Muscle layer of colon (tissue), 2 donors: ENCODE measurements around the gene MEGF6.

ENCODE experiments used
- H3K27ac ChIP-seq: one replicate; pipeline ENCODE4 v1.7.0; 2013; ENCODE audit warnings: low read depth, mild to moderate bottlenecking, low read length, moderate library complexity
- H3K27me3 ChIP-seq, 2 donors: one replicate each; pipeline ENCODE4 v1.7.0; 2013; ENCODE audit warnings: low read length in 2 of 2, mild to moderate bottlenecking in 2 of 2; ENCODE audit not compliant: insufficient read depth in 2 of 2, control insufficient read depth in 1 of 2
- H3K36me3 ChIP-seq: one replicate; pipeline ENCODE4 v1.7.0; 2013; ENCODE audit warnings: mild to moderate bottlenecking, low read length; ENCODE audit not compliant: insufficient read depth
- H3K4me1 ChIP-seq: one replicate; pipeline ENCODE4 v1.7.0; 2013; ENCODE audit warnings: mild to moderate bottlenecking, low read length; ENCODE audit not compliant: insufficient read depth
- H3K4me3 ChIP-seq, 2 donors: one replicate each; pipeline ENCODE4 v1.7.0; 2013; ENCODE audit warnings: low read length in 2 of 2, low read depth in 1 of 2, mild to moderate bottlenecking in 1 of 2, moderate library complexity in 1 of 2
- H3K9ac ChIP-seq: one replicate; pipeline ENCODE4 v1.7.0; 2013; ENCODE audit warnings: low read length
- H3K9me3 ChIP-seq: one replicate; pipeline ENCODE4 v1.7.0; 2013; ENCODE audit warnings: mild to moderate bottlenecking, low read length
- donor health status: abdominal sarcoma.
- donor health status: Adenocarcinoma of cecum.

MEGF6 gene

GRCh38 chr1:3483801-3484444 is 127.4 kb downstream of the MEGF6 start:
- Histone ChIP-seq H3K4me1 (no peaks in the 10 kb centered on the region), H3K4me3 (no peak overlapping the region), H3K36me3 (no peaks in the 10 kb centered on the region), H3K9me3 (no peaks in the 10 kb centered on the region), H3K9ac (no peak overlapping the region), H3K27me3 (peaks cover 0 to 11% of the 10 kb centered on the region in 2 donors), H3K27ac (no peak overlapping the region)

DNA sequence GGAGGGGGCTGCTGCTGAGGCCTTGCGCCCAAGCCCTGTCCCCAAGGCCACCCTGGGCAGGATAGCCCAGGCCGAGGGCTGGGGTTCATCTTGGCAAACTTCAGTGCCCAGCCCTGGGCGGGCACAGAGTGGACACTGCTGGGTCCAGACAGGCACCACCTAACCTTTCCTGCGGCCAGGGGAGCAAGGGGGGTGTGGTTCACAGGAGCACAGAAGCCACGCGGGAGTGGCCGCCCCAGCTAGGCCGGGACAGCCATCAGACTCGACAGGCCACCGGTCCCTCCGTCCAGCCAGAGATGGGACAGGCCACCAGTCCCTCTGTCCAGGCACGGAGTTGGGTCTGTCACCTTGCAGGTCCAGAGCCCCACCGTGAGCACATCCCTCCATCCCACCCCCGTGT is 127.9 kb downstream of the MEGF6 start:
- Histone ChIP-seq H3K27ac (no peak overlapping the region), H3K36me3 (no peaks in the 10 kb centered on the region), H3K9me3 (no peaks in the 10 kb centered on the region), H3K4me1 (no peaks in the 10 kb centered on the region), H3K4me3 (no peak overlapping the region), H3K9ac (no peak overlapping the region), H3K27me3 (peaks cover 0 to 11% of the 10 kb centered on the region in 2 donors)

GRCh38 chr1:3482378-3482849 is 128.9 kb downstream of the MEGF6 start:
- no peaks in the 10 kb centered on the region for H3K9me3 ChIP-seq
- no peak overlapping the region for H3K27ac ChIP-seq
- no peak overlapping the region for H3K4me3 ChIP-seq
- H3K4me1 ChIP-seq: no peaks in the 10 kb centered on the region
- no peak overlapping the region for H3K9ac ChIP-seq
- peaks cover 0 to 11% of the 10 kb centered on the region in 2 donors for H3K27me3 ChIP-seq
- H3K36me3 ChIP-seq: no peaks in the 10 kb centered on the region

DNA sequence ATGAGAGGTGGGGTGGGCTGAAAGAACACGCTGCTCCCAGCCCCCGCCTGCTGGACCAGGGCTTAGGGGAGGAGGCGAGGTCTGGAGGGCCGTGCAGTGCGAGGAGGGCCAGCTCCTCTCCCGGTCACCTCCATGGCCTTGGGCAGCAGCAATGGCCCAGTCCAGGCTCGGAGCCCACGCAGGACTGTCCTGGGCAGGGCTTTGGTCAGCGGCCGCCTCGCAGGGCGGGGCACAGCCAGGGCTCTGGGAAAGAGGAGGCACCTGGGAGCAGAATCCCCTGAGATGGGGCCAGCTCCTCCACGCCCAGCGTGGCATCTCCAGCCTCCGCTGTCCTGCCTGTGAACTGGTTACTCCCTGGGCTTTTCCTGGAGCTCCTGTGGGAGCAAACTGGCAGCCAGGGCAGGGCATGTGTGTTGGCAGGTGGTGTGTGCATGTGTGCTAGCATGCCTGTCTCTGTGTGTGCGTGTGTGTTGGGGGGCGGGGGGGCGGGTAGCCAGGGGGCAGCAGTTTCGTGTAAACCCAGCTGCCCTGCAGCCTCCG is 129.4 kb downstream of the MEGF6 start:
- Histone ChIP-seq H3K4me3 (no peak overlapping the region), H3K27ac (no peak overlapping the region), H3K9ac (no peak overlapping the region), H3K4me1 (no peaks in the 10 kb centered on the region), H3K36me3 (no peaks in the 10 kb centered on the region), H3K9me3 (no peaks in the 10 kb centered on the region), H3K27me3 (peaks cover 0 to 11% of the 10 kb centered on the region in 2 donors)

GRCh38 chr1:3481046-3481445 is 130.3 kb downstream of the MEGF6 start:
- Histone ChIP-seq H3K4me1 (no peaks in the 10 kb centered on the region), H3K27me3 (peaks cover 0 to 18% of the 10 kb centered on the region in 2 donors), H3K36me3 (no peaks in the 10 kb centered on the region), H3K9me3 (no peaks in the 10 kb centered on the region), H3K27ac (no peak overlapping the region), H3K4me3 (no peak overlapping the region), H3K9ac (no peak overlapping the region)

DNA sequence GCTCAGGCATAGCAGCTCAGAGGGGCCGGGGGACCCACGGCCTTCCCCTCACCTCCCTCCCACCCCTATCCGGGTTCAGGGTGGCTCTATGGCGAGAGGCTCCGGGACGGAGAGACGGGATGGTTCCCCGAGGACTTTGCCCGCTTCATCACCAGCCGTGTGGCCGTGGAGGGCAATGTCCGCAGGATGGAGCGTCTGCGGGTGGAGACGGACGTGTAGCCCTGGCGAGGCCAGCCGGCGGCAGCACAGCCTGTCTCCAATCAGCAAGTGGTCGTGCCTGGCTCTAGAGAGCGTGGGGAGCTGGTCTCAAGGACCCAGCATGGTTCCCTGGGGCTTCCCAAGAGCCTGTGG is 131.0 kb downstream of the MEGF6 start:
- H3K36me3 ChIP-seq: no peaks in the 10 kb centered on the region
- H3K27me3 ChIP-seq: peaks cover 0 to 20% of the 10 kb centered on the region in 2 donors
- no peak overlapping the region for H3K4me3 ChIP-seq
- no peak overlapping the region for H3K9ac ChIP-seq
- H3K27ac ChIP-seq: no peak overlapping the region
- no peaks in the 10 kb centered on the region for H3K4me1 ChIP-seq
- H3K9me3 ChIP-seq: no peaks in the 10 kb centered on the region

DNA sequence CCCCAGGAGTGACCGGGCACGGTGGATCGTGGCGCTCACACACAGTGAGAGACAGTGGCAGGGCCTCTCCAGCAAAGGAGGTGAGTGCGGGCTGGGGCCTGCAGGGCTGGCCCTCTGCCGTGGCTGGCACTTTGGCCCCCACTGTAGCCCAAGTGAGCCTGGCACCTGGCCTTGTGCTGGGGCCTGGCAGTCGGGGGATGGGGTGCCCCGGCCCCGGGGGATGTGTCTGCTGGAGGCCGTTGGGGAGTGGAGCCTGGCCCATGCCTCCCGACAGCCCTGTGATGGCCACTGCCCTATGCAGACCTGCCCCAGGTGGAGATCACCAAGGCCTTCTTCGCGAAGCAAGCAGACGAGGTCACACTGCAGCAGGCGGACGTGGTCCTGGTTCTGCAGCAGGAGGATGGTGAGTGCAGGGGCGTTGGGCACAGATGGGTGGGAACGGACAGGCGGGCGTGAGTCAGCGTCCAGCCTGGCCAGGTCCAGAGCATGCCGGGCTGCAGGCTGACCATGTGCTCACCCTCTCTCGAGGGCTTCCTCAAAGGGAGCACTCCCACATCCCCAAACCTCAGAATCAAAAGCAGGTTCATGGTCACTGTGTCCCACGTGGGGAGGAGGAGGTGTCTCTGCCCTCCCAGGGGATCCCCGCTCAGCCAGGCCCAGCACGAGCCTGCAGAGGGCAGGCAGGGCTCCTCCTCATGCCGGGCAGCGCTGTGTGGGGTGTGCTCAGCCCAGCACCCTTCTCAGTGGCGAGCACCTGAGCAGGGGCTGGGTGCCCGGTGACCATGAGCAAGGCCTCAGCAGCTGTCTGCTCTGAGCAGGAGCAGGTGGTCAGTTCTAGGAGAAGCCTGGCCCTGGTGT is 131.6 kb downstream of the MEGF6 start:
- H3K27ac ChIP-seq: no peak overlapping the region
- peaks cover 0 to 20% of the 10 kb centered on the region in 2 donors for H3K27me3 ChIP-seq
- no peaks in the 10 kb centered on the region for H3K4me1 ChIP-seq
- no peak overlapping the region for H3K4me3 ChIP-seq
- no peaks in the 10 kb centered on the region for H3K36me3 ChIP-seq
- no peak overlapping the region for H3K9ac ChIP-seq
- no peaks in the 10 kb centered on the region for H3K9me3 ChIP-seq

GRCh38 chr1:3478187-3478586 is 133.1 kb downstream of the MEGF6 start:
- no peaks in the 10 kb centered on the region for H3K36me3 ChIP-seq
- peaks cover 0 to 23% of the 10 kb centered on the region in 2 donors for H3K27me3 ChIP-seq
- no peak overlapping the region for H3K4me3 ChIP-seq
- no peaks in the 10 kb centered on the region for H3K9me3 ChIP-seq
- no peak overlapping the region for H3K9ac ChIP-seq
- H3K4me1 ChIP-seq: no peaks in the 10 kb centered on the region
- H3K27ac ChIP-seq: no peak overlapping the region

DNA sequence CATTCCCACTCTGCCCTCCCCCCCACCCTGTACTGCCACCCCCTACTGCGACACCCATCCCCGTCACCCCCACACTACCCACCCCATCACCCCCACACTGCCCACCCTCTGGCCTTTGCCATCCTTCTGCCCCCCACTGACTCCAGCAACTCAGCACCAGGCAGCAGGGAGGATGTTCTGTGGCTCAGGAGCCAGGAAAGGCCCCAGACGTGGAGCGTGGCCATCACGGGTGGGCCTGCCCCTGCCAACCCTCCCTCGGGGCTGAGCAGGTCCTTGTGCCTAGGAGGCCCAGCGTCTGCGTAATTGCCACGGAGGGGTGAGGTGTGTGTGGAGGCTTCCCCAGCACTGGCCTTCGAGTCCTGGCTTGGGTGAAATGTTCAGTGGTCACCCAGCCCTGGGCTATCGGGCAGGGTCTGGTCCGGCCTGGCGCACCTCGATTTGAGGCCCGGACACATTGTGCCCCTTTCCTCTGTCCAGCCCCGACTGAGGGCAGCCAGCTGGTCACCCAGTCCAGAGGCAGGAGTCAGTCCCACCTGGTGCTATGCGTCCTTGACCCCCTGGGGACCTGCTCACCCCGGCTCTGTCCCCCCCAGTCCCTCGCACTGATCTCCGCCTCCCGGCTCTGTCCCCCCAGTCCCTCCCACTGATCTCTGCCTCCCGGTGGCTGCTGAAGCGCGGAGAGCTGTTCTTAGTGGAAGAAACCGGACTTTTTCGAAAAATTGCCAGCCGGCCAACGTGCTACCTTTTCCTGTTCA is 133.9 kb downstream of the MEGF6 start:
- Histone ChIP-seq H3K4me1 (no peaks in the 10 kb centered on the region), H3K27me3 (peaks cover 0 to 15% of the 10 kb centered on the region in 2 donors), H3K9me3 (no peaks in the 10 kb centered on the region), H3K36me3 (no peaks in the 10 kb centered on the region), H3K4me3 (no peak overlapping the region), H3K9ac (no peak overlapping the region), H3K27ac (no peak overlapping the region)

DNA sequence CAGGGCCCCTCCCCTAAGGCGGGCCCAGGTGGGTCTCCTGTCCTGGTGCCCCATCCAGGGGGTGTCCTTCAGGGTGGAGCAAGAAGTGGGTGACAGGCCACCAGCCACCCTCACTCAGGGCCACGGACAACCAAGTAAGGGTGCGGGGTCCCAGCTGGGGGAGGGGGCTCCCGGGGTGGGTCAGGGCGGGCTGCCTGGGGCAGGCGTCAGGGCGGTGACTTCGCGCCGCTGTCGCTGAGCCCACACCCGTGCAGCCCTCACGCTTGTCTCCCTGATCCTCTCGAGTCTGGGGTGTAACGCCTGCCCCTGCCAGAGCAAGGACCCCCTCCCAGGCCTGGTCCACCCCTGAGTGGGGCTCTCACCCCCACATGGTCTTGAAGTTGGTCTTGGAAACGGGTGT is 134.6 kb downstream of the MEGF6 start:
- H3K4me1 ChIP-seq: no peaks in the 10 kb centered on the region
- H3K36me3 ChIP-seq: no peaks in the 10 kb centered on the region
- H3K27ac ChIP-seq: no peak overlapping the region
- no peak overlapping the region for H3K4me3 ChIP-seq
- no peak overlapping the region for H3K9ac ChIP-seq
- H3K27me3 ChIP-seq: peaks cover 0 to 14% of the 10 kb centered on the region in 2 donors
- no peaks in the 10 kb centered on the region for H3K9me3 ChIP-seq
